A204.1 (cell line): ENCODE results near the gene CERS4.
"Not testable (repeated sequence)": the region's sequence is repeated elsewhere in the genome, so short reads cannot be mapped to it uniquely, and the experiment has no call there.

ENCODE experiments used
- FAIRE-seq: peaks from 2 replicates; lab custom pipeline; 2012; peaks lifted over from hg19 to GRCh38; lab: Jason Lieb, UNC

Gene CERS4

DNA sequence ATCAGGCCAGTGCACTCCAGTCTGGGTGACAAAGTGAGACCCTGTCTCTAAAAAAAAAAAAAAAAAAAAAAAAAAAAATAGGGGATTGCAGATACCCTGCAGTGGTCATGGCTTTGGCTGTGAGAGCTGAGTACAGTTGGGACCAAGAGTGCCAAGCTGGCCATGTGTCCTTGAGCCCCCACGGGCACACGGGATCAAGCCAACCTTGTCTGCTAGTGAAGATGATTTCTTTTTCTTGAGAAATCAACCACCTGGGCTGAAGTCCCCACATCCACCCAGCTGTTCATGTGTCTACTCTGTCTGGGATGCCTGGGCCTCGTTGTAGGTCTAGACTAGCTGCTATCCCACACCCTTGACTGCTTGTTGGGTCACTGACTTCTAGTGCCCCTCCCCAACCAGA is 34.0 kb downstream of the CERS4 start:
- no peak for FAIRE-seq

DNA sequence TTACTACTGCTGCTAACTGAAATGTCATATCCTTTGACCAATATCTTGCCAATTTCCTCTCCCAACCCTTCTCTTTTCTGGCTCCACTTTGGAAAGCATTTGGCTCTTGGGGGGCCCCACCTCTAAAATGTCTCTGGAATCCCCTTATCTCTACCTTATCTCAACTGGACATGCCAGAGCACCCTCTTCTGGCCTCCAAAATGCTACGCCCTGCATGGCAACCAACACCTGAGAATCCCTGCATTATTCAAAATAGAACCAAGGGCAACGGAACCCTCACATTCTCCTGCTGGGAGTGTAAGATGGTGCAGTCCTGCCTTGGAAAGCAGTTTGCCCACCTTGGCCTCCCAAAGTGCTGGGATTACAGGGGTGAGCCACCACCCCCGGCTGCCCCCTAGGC is 35.3 kb downstream of the CERS4 start:
- no peak for FAIRE-seq

GRCh38 chr19:8245869-8246835 is 37.0 kb downstream of the CERS4 start:
- FAIRE-seq = no peak

DNA sequence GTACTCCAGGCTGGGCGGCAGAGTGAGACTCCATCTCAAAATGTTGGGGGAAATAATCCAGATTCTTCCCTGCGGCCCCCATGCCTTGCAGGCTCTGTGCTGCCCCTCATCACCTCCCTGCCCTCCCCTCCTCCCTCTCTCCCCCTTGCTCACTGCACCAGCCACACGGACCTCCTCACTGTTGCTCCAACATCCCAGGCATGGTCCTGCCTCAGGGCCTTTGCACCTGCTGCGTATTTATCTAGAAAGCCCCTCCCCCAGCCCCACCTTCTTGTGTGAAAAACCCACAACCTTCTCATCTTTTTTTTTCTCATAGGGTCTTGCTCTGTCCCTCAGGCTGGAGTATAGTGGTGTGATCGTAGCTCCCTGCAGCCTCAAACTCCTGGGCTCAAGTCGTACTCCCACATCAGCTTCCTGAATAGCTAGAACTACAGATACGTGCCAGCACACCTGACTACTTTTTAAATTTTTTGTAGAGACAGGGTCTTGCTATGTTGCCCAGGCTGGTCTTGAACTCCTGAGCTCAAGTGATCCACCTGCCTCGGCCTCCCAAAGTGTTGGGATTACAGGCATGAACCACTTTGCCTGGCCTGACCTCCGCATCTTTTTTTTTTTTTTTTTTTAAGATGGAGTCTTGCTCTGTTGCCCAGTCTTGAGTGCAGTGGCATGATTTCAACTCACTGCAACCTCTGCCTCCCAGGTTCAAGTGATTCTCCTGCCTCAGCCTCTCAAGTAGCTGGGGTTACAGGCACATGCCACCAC is 38.1 kb downstream of the CERS4 start:
- not testable (repeated sequence) for FAIRE-seq

- FAIRE-seq = no peak
Measured at GRCh38 chr19:8248348-8249328, 39.5 kb downstream of the CERS4 start.

GRCh38 chr19:8250596-8250995 is 41.4 kb downstream of the CERS4 start:
- FAIRE-seq = no peak

GRCh38 chr19:8251025-8251472 is 41.9 kb downstream of the CERS4 start:
- FAIRE-seq = no peak

GRCh38 chr19:8252922-8253589 is 43.9 kb downstream of the CERS4 start:
- FAIRE-seq = peak; percentile 82

GRCh38 chr19:8253678-8254077 is 44.5 kb downstream of the CERS4 start:
- no peak for FAIRE-seq

DNA sequence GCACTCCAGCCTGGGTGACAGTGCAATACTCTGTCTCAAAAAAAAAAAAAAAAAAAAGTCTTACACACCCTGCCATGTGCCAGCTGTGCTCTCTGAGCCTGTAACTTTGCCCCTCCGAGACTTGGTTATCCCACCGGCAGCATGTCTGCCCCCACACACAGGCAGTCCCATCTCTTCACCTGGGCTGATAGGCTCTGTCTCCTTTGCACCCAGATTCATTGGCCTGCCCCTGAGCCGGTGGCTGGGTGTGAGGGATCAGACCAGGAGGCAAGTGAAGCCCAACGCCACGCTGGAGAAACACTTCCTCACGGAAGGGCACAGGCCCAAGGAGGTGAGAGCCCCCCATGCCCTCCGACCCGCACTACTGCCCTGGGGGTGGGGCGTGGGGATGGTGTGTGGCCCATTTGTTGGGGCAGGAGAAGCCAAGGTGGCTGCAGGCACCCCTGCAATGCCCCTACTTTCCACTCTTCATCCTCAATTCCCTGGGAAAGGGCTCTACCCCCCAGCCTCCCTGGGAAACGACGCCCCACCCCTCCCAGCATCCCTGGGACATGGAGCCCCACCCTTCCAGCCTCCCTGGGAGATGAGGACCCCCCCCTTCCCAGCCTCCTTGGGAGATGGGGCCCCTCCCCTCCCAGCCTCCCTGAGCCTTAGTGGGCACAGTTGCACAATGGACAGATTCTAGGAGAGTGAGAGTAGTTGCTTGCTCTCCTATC is 45.3 kb downstream of the CERS4 start:
- no peak for FAIRE-seq

DNA sequence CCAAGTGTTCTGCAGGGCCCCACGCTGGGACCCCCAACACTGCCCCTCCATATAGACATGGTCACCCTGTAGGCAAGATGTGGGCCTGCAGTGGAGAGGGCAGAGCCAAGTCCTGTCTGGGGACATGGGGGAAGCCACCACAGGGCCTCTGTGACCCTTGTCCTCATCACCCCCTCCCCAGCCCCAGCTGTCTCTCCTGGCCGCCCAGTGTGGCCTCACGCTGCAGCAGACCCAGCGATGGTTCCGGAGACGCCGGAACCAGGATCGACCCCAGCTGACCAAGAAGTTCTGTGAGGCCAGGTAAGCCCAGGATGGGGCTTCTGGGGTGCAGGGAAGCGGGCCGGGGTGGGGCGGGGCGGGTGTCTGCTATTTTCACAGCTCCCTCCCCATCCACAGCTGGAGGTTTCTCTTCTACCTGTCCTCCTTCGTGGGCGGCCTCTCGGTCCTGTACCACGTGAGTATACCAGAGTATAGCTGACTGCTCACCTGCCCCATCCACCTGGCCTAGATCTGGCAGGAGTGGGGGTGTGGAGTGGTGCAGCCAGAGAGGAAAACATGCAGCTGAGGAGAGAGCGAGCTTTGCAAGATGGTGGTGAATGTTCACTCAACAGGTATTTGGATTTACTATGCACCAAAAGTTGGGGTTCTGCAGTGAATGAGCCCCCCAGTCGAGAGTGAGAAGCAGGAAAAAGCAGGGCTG is 46.4 kb downstream of the CERS4 start:
- no peak for FAIRE-seq

DNA sequence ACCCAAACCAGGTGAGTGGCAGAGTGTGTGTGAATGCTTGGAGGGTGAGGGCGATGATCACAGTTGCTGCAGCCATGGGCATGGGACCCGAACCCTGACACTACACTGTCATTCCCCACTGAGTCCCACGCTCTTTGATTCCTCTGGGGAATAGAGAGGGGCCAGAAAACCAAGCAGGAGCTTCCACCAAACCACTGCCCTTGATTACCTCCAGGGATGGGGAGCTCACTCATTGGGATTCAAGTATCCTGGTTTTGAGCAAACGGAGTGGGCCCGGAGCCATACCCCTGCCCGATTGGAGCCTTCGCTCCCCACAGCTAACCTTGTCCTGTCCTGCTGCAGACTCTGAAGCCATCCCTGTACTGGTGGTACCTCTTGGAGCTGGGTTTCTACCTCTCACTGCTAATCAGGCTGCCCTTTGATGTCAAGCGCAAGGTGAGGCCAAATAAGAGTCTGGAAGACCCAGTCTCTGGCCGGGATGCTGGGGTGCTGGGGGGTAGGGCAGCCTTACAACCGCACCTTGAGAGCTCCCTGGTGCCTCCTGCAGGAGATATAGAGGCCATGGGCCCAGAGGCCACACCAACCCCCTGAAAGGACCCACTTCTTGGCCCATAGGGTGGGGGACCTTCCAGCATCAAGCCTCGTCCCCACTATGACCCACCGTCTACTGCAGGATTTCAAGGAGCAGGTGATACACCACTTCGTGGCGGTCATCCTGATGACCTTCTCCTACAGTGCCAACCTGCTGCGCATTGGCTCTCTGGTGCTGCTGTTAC is 47.3 kb downstream of the CERS4 start:
- FAIRE-seq = no peak

DNA sequence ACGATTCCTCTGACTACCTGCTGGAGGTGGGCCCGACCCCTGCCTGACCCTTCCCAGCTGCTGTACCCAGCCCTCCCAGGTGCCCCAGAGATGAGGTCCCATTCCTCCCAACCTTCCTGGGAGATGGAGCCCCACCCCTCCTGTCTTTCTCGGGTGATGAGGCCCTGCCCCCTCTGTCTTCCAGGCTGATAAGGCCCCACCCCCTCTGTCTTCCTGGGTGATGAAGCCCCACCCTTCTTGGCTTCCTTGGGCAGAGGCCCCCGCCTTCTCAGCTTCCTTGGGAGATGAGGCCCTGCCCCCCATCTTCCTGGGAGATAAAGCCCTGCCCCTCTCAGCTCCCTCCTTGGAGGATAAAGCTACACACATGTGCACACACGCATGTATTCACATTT is 47.9 kb downstream of the CERS4 start:
- no peak for FAIRE-seq

DNA sequence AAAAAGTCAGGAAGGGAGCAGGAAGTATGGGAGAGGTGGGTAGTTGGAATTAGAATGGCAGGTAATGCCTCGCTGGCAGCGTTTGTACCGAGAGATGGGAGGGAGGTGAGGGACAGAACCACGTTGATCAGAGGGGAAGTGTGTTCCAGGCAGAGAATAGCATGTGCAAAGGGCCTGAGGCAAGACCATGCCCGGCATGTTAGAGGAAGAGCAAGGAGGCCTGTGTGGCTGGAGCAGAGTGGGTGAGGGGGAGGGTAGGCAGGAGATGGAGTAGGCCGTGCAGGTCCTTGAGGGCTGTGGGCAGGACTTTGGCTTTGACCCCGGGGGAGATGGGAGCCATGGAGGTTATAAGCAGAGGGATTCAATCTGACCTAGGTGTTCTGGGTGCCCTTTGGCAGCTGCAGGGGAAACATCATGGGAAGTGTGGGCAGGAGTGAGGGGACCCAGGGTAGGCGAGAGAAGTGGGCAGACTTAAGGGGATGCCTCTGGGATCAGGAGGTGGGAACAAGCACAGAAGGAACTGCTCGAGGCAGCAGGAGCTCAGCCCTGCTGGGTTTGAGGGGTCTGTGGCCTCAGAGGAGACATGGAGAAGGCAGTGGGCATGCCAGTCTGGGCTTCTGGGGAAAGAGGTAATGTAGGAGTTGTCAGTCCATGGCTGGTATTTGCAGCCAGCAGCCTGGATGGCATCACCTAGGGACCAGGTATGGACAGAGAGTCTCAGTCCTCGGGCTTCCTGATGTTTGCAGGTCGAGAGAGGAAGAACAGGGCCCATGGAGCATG is 50.2 kb downstream of the CERS4 start:
- FAIRE-seq = no peak

DNA sequence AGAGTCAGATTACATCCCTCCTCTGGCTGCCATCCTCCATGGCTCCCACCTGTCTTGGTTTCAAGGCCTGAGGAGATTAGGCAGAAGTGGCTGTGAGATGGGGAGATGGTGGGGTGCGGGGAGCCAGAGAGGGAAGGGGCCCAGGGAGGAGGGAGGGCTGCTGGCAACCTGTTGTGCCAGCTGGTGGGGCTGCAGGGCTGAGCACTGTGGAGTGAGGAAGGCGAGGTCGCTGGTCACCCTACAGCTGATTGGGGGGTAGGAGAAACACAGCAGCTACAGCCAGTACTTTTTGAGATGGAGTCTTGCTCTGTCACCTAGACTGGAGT is 50.7 kb downstream of the CERS4 start:
- FAIRE-seq = no peak

- no peak for FAIRE-seq
Measured at GRCh38 chr19:8261347-8261746, 52.2 kb downstream of the CERS4 start.

DNA sequence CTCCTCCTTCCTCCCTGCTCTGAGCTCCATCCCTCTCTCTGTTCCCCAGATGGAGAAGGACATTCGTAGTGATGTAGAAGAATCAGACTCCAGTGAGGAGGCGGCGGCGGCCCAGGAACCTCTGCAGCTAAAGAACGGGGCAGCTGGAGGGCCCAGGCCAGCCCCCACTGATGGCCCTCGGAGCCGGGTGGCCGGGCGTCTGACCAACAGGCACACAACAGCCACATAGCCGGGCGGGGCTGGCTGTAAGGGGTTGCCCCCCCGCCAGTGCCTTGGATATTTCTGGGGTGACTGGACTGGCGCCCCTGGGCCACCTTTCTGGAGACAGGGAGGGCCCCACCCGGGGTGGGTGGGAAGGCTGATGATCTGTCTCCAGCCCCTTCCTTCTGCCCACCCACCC is 52.7 kb downstream of the CERS4 start:
- FAIRE-seq = no peak

- no peak for FAIRE-seq
Measured at GRCh38 chr19:8262431-8262830, 53.3 kb downstream of the CERS4 start.

- FAIRE-seq = not testable (repeated sequence)
Measured at GRCh38 chr19:8264248-8264647, 55.1 kb downstream of the CERS4 start.
